Astrocyte (in vitro differentiated cells and primary cell): ENCODE measurements around the gene WSCD1.

ENCODE experiments used
- EZH2 ChIP-seq: IDR thresholded peaks from 2 replicates; pipeline ENCODE4 v1.6.1; 2012; ENCODE audit warnings: mild to moderate bottlenecking, low read length, inconsistent platforms; ENCODE audit not compliant: insufficient read depth
- TF ChIP-seq, protein P1 (sequence below): IDR thresholded peaks from 2 replicates; pipeline ENCODE4 v1.5.1; 2011; ENCODE audit warnings: low read depth, mild to moderate bottlenecking, inconsistent platforms, low read length, moderate library complexity; ENCODE audit not compliant: insufficient read depth

DNA sequence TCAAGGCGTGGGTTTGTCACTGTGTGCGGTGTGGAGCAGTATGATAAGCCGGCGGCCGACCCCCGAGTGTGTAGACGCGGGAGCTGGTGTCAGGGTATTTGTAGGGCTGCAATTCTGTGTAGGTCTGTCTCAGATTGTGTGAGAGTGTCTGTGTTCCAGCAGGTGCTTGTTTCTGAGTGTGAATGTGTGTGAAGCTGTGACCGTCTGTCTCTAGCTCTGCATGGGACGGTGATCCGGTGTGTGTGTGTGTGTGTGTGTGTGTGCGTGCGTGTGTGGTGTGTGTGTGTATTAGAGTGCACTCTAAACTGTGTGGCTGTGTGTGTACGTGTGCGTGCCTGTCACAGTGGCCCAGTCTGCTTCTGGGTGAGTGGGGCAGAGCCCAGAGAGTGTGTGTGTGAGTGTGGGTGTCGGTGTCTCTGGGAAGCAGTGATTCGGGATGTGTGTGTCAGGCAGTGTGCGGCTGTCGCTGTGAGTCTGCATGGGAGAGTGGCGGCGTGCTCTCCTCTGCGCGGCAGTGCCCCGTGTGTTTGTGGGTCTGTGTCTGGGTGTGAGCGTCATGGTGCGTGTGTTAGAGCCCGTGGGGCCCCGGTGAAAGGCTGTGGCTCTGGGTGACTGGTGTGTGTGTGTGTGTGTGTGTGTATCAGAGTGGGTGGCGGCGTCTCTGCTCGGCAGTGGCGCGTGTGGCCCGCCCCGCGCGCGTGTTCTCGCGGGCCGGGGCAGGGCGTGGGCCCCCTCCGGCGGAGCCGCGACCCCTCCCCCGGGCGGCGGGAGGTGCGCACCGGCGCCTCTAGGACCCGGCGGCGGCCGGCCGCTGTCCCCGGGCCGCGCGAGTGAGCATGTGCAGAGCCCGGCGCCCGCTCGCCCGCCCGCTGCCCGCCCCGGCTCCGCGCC is at the start of gene WSCD1:
- TF ChIP-seq, protein P1, sequence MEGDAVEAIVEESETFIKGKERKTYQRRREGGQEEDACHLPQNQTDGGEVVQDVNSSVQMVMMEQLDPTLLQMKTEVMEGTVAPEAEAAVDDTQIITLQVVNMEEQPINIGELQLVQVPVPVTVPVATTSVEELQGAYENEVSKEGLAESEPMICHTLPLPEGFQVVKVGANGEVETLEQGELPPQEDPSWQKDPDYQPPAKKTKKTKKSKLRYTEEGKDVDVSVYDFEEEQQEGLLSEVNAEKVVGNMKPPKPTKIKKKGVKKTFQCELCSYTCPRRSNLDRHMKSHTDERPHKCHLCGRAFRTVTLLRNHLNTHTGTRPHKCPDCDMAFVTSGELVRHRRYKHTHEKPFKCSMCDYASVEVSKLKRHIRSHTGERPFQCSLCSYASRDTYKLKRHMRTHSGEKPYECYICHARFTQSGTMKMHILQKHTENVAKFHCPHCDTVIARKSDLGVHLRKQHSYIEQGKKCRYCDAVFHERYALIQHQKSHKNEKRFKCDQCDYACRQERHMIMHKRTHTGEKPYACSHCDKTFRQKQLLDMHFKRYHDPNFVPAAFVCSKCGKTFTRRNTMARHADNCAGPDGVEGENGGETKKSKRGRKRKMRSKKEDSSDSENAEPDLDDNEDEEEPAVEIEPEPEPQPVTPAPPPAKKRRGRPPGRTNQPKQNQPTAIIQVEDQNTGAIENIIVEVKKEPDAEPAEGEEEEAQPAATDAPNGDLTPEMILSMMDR = no peak
- TF ChIP-seq EZH2 = peak; percentile 65
